CD4-positive, alpha-beta memory T cell (primary cell): ENCODE measurements around the gene HNRNPH1. TPM values are rescaled to one million over a fixed set of nuclear protein-coding genes. Genes with fewer than 3 reads are reported as not detected.

Source experiments
- CTCF ChIA-PET: fragments of 350-600 bp; sonication (Branson Sonifier 250); formaldehyde crosslinking; loops from one replicate; lab custom pipeline; 2021; ENCODE audit warnings: inconsistent platforms; ENCODE audit not compliant: partially characterized antibody; lab: Charles Lee
- POLR2A ChIA-PET: fragments of 350-600 bp; sonication (Branson Sonifier 250); formaldehyde crosslinking; loops from one replicate; lab custom pipeline; 2021; ENCODE audit not compliant: partially characterized antibody; lab: Charles Lee
- DNase-seq, 5 donors: peaks; one replicate each; pipeline versions ENCODE4 v3.0.0 to v3.0.0-alpha.2; 2020 to 2022; ENCODE audit warnings: mixed read lengths in 1 of 5
- H3K27ac ChIP-seq: one replicate; pipeline ENCODE4 v1.7.0; 2013; ENCODE audit warnings: low read depth, low read length
- H3K27me3 ChIP-seq: 2 replicates; pipeline ENCODE4 v1.7.0; 2013; ENCODE audit warnings: mild to moderate bottlenecking, low read length, moderate library complexity; ENCODE audit not compliant: insufficient read depth
- H3K36me3 ChIP-seq: 2 replicates; pipeline ENCODE4 v1.7.0; 2013; ENCODE audit warnings: mild to moderate bottlenecking, low read length, moderate library complexity; ENCODE audit not compliant: insufficient read depth
- H3K4me1 ChIP-seq: 2 replicates; pipeline ENCODE4 v1.7.0; 2013; ENCODE audit warnings: mild to moderate bottlenecking, low read length, moderate library complexity; ENCODE audit not compliant: insufficient read depth
- H3K4me3 ChIP-seq, 2 donors: one replicate each; pipeline ENCODE4 v1.7.0; 2013; ENCODE audit warnings: low read length in 2 of 2, mild to moderate bottlenecking in 1 of 2
- H3K9me3 ChIP-seq, 2 donors: one replicate each; pipeline ENCODE4 v1.7.0; 2013; ENCODE audit warnings: low read length in 2 of 2, control low read depth in 1 of 2; ENCODE audit not compliant: control insufficient read depth in 1 of 2
- H3K27ac Mint-ChIP-seq, 7 donors: one replicate each; pipeline ENCODE4 v1.8.0; 2020 to 2021; ENCODE audit warnings: mixed read lengths in 7 of 7, mild to moderate bottlenecking in 6 of 7, inconsistent platforms in 3 of 7, moderate library complexity in 3 of 7
- H3K27me3 Mint-ChIP-seq, 2 donors: one replicate each; pipeline ENCODE4 v1.8.0; 2020 to 2021; ENCODE audit warnings: mixed read lengths in 2 of 2
- H3K36me3 Mint-ChIP-seq, 2 donors: one replicate each; pipeline ENCODE4 v1.8.0; 2020 to 2021; ENCODE audit warnings: mixed read lengths in 2 of 2, inconsistent platforms in 1 of 2, mild to moderate bottlenecking in 1 of 2
- H3K4me1 Mint-ChIP-seq, 4 donors: one replicate each; pipeline ENCODE4 v1.8.0; 2020 to 2021; ENCODE audit warnings: mixed read lengths in 4 of 4, mild to moderate bottlenecking in 1 of 4
- H3K4me3 Mint-ChIP-seq, 8 donors: one replicate each; pipeline ENCODE4 v1.8.0; 2020 to 2021; ENCODE audit warnings: mixed read lengths in 8 of 8, mild to moderate bottlenecking in 7 of 8, moderate library complexity in 6 of 8, inconsistent platforms in 3 of 8
- H3K9me3 Mint-ChIP-seq, 8 donors: one replicate each; pipeline ENCODE4 v1.8.0; 2020 to 2021; ENCODE audit warnings: mixed read lengths in 8 of 8, mild to moderate bottlenecking in 5 of 8, inconsistent platforms in 3 of 8, moderate library complexity in 1 of 8
- intact Hi-C: fragments of 100-400 bp; cut with micrococcal nuclease; formaldehyde crosslinking; loops from one replicate; pipeline ENCODE4 v1.15.1; 2023
- polyA plus RNA-seq, 2 donors: library from polyadenylated mRNA; unstranded; fragments of 300-500 nt; fragmentation: Illumina TruSeq; gene quantifications; one replicate each; pipeline ENCODE4 v1.2.3, GENCODE V29; 2021
- total RNA-seq, 2 experiments: library from RNA; stranded (reverse); gene quantifications; one replicate each; pipeline ENCODE4 v1.2.3, GENCODE V29; 2021

HNRNPH1 gene
- total and polyA plus RNA-seq, 4 experiments from 2014 or later: 46.5 to 1,625 (median 863) TPM

DNA sequence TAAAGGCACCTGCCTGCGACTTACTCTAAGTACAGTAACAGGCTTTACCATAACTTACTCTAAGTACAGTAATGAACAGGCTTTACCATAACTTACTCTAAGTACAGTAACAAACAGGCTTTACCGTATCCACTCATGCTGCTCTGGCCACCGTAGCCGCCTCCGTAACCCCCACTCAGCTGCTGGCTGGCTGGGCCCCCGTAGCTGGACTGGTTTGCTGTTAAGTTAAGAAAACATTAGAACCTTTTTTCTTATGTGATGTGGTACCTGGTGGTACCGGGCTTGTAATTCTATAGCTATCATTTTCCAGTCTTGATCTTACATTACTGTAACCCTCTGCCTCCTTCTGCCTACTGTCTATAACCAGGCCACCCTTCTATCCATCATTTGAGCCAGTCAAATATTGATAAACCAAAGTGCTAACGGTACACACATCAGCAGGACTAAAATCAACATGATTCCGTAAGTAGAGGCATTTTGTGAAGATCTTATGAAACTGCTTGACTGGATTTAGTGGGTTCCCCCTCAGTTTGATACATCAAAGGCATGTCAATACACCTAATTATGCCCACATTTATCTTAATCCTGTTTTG lies 7.4 kb downstream of the HNRNPH1 start:
- peaks cover 78% of the 10 kb centered on the region for H3K4me1 ChIP-seq
- Mint-ChIP-seq H3K9me3 (peaks cover 0 to 6% (median 0%) of the 10 kb centered on the region in 8 donors), H3K36me3 (peaks cover 81 to 89% of the 10 kb centered on the region in 2 donors), H3K4me1 (peaks cover 50 to 86% (median 66%) of the 10 kb centered on the region in 4 donors), H3K27me3 (no peaks in the 10 kb centered on the region), H3K27ac (peak overlapping the region in 5 of 7 donors; percentile 19 to 100 (median 66)), H3K4me3 (peak overlapping the region in 4 of 8 donors; percentile 11 to 38 (median 29))
- no peaks in the 10 kb centered on the region for H3K9me3 ChIP-seq
- no peak overlapping the region for H3K27ac ChIP-seq
- no peak overlapping the region for H3K4me3 ChIP-seq
- DNase-seq: no peak
- no peaks in the 10 kb centered on the region for H3K27me3 ChIP-seq
- POLR2A ChIA-PET: interaction anchor here (0.7 to 17.2 kb wide), 4 partner anchors 4 to 89 kb away, joined by 3 to 313 read pairs (median 158); partner anchors contain the start of gene HNRNPH1
- intact Hi-C loops: no loop called here
- CTCF ChIA-PET: no interaction called here
- H3K36me3 ChIP-seq: peaks cover 97% of the 10 kb centered on the region

GRCh38 chr5:179615203-179615602 lies 8.3 kb downstream of the HNRNPH1 start:
- Histone ChIP-seq H3K9me3 (no peaks in the 10 kb centered on the region), H3K36me3 (peaks cover 97% of the 10 kb centered on the region), H3K27me3 (no peaks in the 10 kb centered on the region), H3K27ac (peak overlapping the region; percentile 9), H3K4me1 (peaks cover 73% of the 10 kb centered on the region), H3K4me3 (no peak overlapping the region)
- CTCF ChIA-PET: interaction anchor here (8.9 kb wide), 1 partner anchor 7 kb away, joined by 63 read pairs; the partner anchor contains the start of gene HNRNPH1
- no peak for DNase-seq
- peaks cover 48 to 86% (median 64%) of the 10 kb centered on the region in 4 donors for H3K4me1 Mint-ChIP-seq
- no peak overlapping the region for H3K4me3 Mint-ChIP-seq
- peaks cover 81 to 89% of the 10 kb centered on the region in 2 donors for H3K36me3 Mint-ChIP-seq
- POLR2A ChIA-PET: interaction anchor here (0.7 to 17.2 kb wide), 6 partner anchors 5 to 90 kb away, joined by 3 to 313 read pairs (median 5); partner anchors contain the start of genes HNRNPH1 and RUFY1
- H3K27me3 Mint-ChIP-seq: no peaks in the 10 kb centered on the region
- H3K27ac Mint-ChIP-seq: peak overlapping the region in 2 of 7 donors; percentile 51 to 100
- intact Hi-C loops: no loop called here
- peaks cover 0 to 6% (median 0%) of the 10 kb centered on the region in 8 donors for H3K9me3 Mint-ChIP-seq

GRCh38 chr5:179614745-179615144 lies 8.7 kb downstream of the HNRNPH1 start:
- CTCF ChIA-PET: interaction anchor here (8.9 kb wide), 1 partner anchor 7 kb away, joined by 63 read pairs; the partner anchor contains the start of gene HNRNPH1
- Histone ChIP-seq H3K27me3 (no peaks in the 10 kb centered on the region), H3K36me3 (peaks cover 97% of the 10 kb centered on the region), H3K4me3 (no peak overlapping the region), H3K9me3 (no peaks in the 10 kb centered on the region), H3K4me1 (peaks cover 73% of the 10 kb centered on the region), H3K27ac (no peak overlapping the region)
- peaks cover 47 to 84% (median 62%) of the 10 kb centered on the region in 4 donors for H3K4me1 Mint-ChIP-seq
- DNase-seq: no peak
- H3K36me3 Mint-ChIP-seq: peaks cover 81 to 89% of the 10 kb centered on the region in 2 donors
- H3K27me3 Mint-ChIP-seq: no peaks in the 10 kb centered on the region
- no peak overlapping the region for H3K4me3 Mint-ChIP-seq
- H3K27ac Mint-ChIP-seq: peak overlapping the region in 4 of 7 donors; percentile 9 to 100 (median 50)
- POLR2A ChIA-PET: interaction anchor here (0.7 to 17.2 kb wide), 6 partner anchors 5 to 90 kb away, joined by 3 to 313 read pairs (median 5); partner anchors contain the start of genes HNRNPH1 and RUFY1
- H3K9me3 Mint-ChIP-seq: peaks cover 0 to 6% (median 0%) of the 10 kb centered on the region in 8 donors
- intact Hi-C loops: no loop called here

- H3K27ac Mint-ChIP-seq: peak overlapping the region in 6 of 7 donors; percentile 29 to 100 (median 82)
- no peak overlapping the region for H3K27ac ChIP-seq
- H3K4me1 Mint-ChIP-seq: peaks cover 48 to 86% (median 62%) of the 10 kb centered on the region in 4 donors
- peak overlapping the region in 1 of 8 donors; percentile 2 for H3K4me3 Mint-ChIP-seq
- no peak overlapping the region for H3K4me3 ChIP-seq
- no peak for DNase-seq
- H3K9me3 ChIP-seq: no peaks in the 10 kb centered on the region
- peaks cover 0 to 11% (median 0%) of the 10 kb centered on the region in 8 donors for H3K9me3 Mint-ChIP-seq
- H3K4me1 ChIP-seq: peaks cover 73% of the 10 kb centered on the region
- H3K36me3 Mint-ChIP-seq: peaks cover 80 to 86% of the 10 kb centered on the region in 2 donors
- H3K27me3 ChIP-seq: no peaks in the 10 kb centered on the region
- peaks cover 91% of the 10 kb centered on the region for H3K36me3 ChIP-seq
- ChIA-PET CTCF (interaction anchor here (1.7 to 8.9 kb wide), 2 partner anchors 9 to 55 kb away, joined by 4 to 63 read pairs; partner anchors contain the start of gene HNRNPH1), POLR2A (interaction anchor here (0.8 to 17.2 kb wide), 3 partner anchors 6 to 54 kb away, joined by 4 to 313 read pairs (median 6); partner anchors contain the start of gene HNRNPH1)
- intact Hi-C loops: no loop called here
- no peaks in the 10 kb centered on the region for H3K27me3 Mint-ChIP-seq
These were observed 9.9 kb downstream of the HNRNPH1 start for GRCh38 chr5:179613460-179614071.

DNA sequence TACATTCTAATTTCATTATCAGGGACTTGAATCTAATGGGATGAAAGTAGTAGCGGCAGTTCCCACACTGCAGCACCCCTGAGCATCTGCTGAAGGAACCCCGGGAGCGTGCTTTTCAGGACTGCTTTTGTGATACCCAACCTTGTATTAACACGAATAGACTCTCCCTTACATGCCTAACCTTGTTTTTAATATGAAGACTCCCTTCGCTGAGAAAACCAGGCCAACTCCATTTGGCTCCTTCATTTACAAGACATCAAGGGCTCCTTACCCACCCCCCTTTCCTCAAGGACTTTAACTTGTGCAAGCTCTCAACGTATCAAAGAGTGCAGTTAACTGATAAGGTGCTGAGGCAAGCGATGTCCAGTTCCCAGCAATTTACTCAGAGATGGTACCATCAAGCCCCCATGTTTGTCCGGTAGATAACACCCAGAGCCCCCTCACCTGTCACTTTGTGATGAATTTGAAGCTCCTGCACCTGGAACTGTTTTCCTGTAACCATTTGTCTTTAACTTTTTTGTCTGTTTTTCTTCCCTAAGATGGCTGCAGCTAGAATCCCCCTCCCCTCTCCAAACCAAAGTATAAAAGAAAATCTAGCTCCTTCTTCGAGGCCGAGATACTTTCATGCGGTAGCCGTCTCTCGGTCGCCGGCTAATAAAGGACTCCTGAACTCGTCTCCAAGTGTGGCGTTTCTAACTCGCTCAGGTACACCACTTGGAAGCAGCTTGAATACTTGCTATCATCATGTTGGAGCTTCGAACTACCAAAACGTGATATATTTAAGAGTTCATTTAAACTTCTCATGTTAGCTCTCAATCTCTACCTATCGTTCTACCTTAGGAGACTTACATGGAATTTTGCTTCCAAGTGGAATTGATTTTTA lies 10.7 kb downstream of the HNRNPH1 start:
- Mint-ChIP-seq H3K4me3 (peak overlapping the region in 3 of 8 donors; percentile 9 to 37 (median 18)), H3K4me1 (peaks cover 51 to 86% (median 65%) of the 10 kb centered on the region in 4 donors), H3K9me3 (peaks cover 0 to 9% (median 0%) of the 10 kb centered on the region in 8 donors), H3K27me3 (no peaks in the 10 kb centered on the region), H3K36me3 (peaks cover 75 to 87% of the 10 kb centered on the region in 2 donors), H3K27ac (peak overlapping the region in 6 of 7 donors; percentile 29 to 100 (median 74))
- no peaks in the 10 kb centered on the region for H3K9me3 ChIP-seq
- POLR2A ChIA-PET: interaction anchor here (0.8 to 17.2 kb wide), 4 partner anchors 7 to 62 kb away, joined by 3 to 313 read pairs (median 4); partner anchors contain the start of genes HNRNPH1 and RUFY1
- intact Hi-C loops: no loop called here
- H3K4me3 ChIP-seq: no peak overlapping the region
- peaks cover 73% of the 10 kb centered on the region for H3K4me1 ChIP-seq
- CTCF ChIA-PET: interaction anchor here (0.6 to 8.9 kb wide), 3 partner anchors 9 to 151 kb away, joined by 3 to 63 read pairs (median 4); partner anchors contain the start of gene HNRNPH1
- peaks cover 83% of the 10 kb centered on the region for H3K36me3 ChIP-seq
- DNase-seq: no peak
- no peak overlapping the region for H3K27ac ChIP-seq
- H3K27me3 ChIP-seq: no peaks in the 10 kb centered on the region

- no peaks in the 10 kb centered on the region for H3K27me3 ChIP-seq
- ChIA-PET POLR2A (interaction anchor here (1.3 to 17.2 kb wide), 3 partner anchors 9 to 11 kb away, joined by 4 to 313 read pairs (median 5); partner anchors contain the start of gene HNRNPH1), CTCF (interaction anchor here (8.9 kb wide), 1 partner anchor 11 kb away, joined by 63 read pairs; the partner anchor contains the start of gene HNRNPH1)
- peak overlapping the region in 1 of 8 donors; percentile 3 for H3K4me3 Mint-ChIP-seq
- H3K9me3 ChIP-seq: no peaks in the 10 kb centered on the region
- no peak overlapping the region for H3K27ac ChIP-seq
- no peaks in the 10 kb centered on the region for H3K27me3 Mint-ChIP-seq
- H3K4me3 ChIP-seq: no peak overlapping the region
- intact Hi-C loops: no loop called here
- H3K4me1 Mint-ChIP-seq: peaks cover 39 to 76% (median 55%) of the 10 kb centered on the region in 4 donors
- peak overlapping the region in 5 of 7 donors; percentile 18 to 100 (median 48) for H3K27ac Mint-ChIP-seq
- no peak for DNase-seq
- H3K4me1 ChIP-seq: peaks cover 65% of the 10 kb centered on the region
- H3K9me3 Mint-ChIP-seq: peaks cover 0 to 15% (median 0%) of the 10 kb centered on the region in 8 donors
- H3K36me3 ChIP-seq: peaks cover 74% of the 10 kb centered on the region
- peaks cover 59 to 84% of the 10 kb centered on the region in 2 donors for H3K36me3 Mint-ChIP-seq
These were observed 12.6 kb downstream of the HNRNPH1 start for GRCh38 chr5:179610903-179611265.
